ENCODE measurements around the gene MDM2.

DNA sequence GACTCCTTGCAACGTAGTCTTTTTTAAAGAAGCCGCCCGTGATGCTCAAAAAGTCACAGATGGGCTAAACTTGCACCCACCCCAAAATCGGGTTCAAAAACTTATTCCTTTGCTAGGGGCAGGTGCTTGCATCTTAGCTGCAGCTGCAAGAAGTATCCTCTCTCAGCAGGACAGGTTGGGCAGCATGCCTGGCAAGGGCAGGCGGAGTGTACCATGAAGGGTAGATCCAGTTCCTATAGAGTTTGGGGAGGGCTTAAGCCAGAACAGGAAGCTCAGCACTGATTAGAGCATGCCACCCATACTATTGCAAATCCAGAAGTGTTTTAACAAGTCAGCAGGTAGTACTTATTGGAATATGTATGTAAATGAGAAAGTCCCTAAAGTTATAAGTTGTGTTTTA is 76.3 kb downstream of the MDM2 start:
- TF ChIP-seq, protein P1, sequence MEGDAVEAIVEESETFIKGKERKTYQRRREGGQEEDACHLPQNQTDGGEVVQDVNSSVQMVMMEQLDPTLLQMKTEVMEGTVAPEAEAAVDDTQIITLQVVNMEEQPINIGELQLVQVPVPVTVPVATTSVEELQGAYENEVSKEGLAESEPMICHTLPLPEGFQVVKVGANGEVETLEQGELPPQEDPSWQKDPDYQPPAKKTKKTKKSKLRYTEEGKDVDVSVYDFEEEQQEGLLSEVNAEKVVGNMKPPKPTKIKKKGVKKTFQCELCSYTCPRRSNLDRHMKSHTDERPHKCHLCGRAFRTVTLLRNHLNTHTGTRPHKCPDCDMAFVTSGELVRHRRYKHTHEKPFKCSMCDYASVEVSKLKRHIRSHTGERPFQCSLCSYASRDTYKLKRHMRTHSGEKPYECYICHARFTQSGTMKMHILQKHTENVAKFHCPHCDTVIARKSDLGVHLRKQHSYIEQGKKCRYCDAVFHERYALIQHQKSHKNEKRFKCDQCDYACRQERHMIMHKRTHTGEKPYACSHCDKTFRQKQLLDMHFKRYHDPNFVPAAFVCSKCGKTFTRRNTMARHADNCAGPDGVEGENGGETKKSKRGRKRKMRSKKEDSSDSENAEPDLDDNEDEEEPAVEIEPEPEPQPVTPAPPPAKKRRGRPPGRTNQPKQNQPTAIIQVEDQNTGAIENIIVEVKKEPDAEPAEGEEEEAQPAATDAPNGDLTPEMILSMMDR (IDR thresholded peaks at IDR 0.05): no peak
- TF ChIP-seq POLR2A (IDR thresholded peaks at IDR 0.05): no peak
